HEK293T (cell line): ENCODE measurements around the gene DNMT3B.

ENCODE experiments used
- CTCF ChIA-PET: fragments of 350-600 bp; formaldehyde crosslinking; extraction: SDS; loops from one replicate; lab custom pipeline; 2021; ENCODE audit warnings: antibody characterized with exemption, inconsistent platforms; lab: Yijun Ruan, JAX
- POLR2A ChIA-PET: fragments of 350-600 bp; formaldehyde crosslinking; extraction: SDS; loops from one replicate; lab custom pipeline; 2020; ENCODE audit warnings: antibody characterized with exemption, inconsistent platforms; lab: Yijun Ruan, JAX
- DNase-seq: peaks from one replicate; pipeline ENCODE4 v3.0.0; 2012; ENCODE audit warnings: mixed read lengths; ENCODE audit errors: extremely low spot score
- ARNT ChIP-seq: fragments of 450-650 bp; IDR thresholded peaks from 2 replicates; pipeline ENCODE4 v1.6.1; 2017; ENCODE audit warnings: mild to moderate bottlenecking
- BHLHE40 ChIP-seq: fragments of 450-650 bp; IDR thresholded peaks from 2 replicates; pipeline ENCODE4 v1.6.1; 2016; ENCODE audit warnings: mild to moderate bottlenecking, moderate library complexity, borderline replicate concordance
- CTBP1 ChIP-seq: fragments of 450-650 bp; IDR thresholded peaks from 2 replicates; pipeline ENCODE4 v1.6.1; 2016; ENCODE audit warnings: borderline replicate concordance
- ELF4 ChIP-seq: fragments of 450-650 bp; IDR thresholded peaks from 2 replicates; pipeline ENCODE4 v1.6.1; 2017; ENCODE audit warnings: antibody characterized with exemption
- FOXA1 ChIP-seq: fragments of 450-650 bp; IDR thresholded peaks from 2 replicates; pipeline ENCODE4 v1.6.1; 2016; ENCODE audit warnings: mild to moderate bottlenecking
- FOXK2 ChIP-seq: fragments of 450-650 bp; IDR thresholded peaks from 2 replicates; pipeline ENCODE4 v1.6.1; 2016; ENCODE audit warnings: mild to moderate bottlenecking
- FOXM1 ChIP-seq: fragments of 450-650 bp; IDR thresholded peaks from 2 replicates; pipeline ENCODE4 v1.6.1; 2017; ENCODE audit warnings: mild to moderate bottlenecking, borderline replicate concordance
- HDGF ChIP-seq: fragments of 450-650 bp; IDR thresholded peaks from 2 replicates; pipeline ENCODE4 v1.6.1; 2017; ENCODE audit warnings: antibody characterized with exemption, borderline replicate concordance
- L3MBTL2 ChIP-seq: fragments of 450-650 bp; conservative IDR thresholded peaks from 2 replicates; pipeline ENCODE4 v1.6.1; 2016; ENCODE audit warnings: mild to moderate bottlenecking
- LEF1 ChIP-seq: fragments of 450-650 bp; IDR thresholded peaks from 2 replicates; pipeline ENCODE4 v1.6.1; 2017; ENCODE audit warnings: mild to moderate bottlenecking, borderline replicate concordance
- NFRKB ChIP-seq: fragments of 450-650 bp; IDR thresholded peaks from 2 replicates; pipeline ENCODE4 v1.6.1; 2016; ENCODE audit warnings: mild to moderate bottlenecking, moderate library complexity
- SP1 ChIP-seq: fragments of 450-650 bp; IDR thresholded peaks from 2 replicates; pipeline ENCODE4 v1.6.1; 2017
- SUZ12 ChIP-seq: fragments of 450-650 bp; IDR thresholded peaks from 2 replicates; pipeline ENCODE4 v1.6.1; 2016; ENCODE audit warnings: mild to moderate bottlenecking
- TARDBP ChIP-seq: fragments of 450-650 bp; IDR thresholded peaks from 2 replicates; pipeline ENCODE4 v1.6.1; 2016
- ZNF384 ChIP-seq: fragments of 450-650 bp; IDR thresholded peaks from 2 replicates; pipeline ENCODE4 v1.6.1; 2016
- TF ChIP-seq, protein P1 (sequence below): fragments of 450-650 bp; IDR thresholded peaks from 2 replicates; pipeline ENCODE4 v1.6.1; 2016

DNMT3B gene

DNA sequence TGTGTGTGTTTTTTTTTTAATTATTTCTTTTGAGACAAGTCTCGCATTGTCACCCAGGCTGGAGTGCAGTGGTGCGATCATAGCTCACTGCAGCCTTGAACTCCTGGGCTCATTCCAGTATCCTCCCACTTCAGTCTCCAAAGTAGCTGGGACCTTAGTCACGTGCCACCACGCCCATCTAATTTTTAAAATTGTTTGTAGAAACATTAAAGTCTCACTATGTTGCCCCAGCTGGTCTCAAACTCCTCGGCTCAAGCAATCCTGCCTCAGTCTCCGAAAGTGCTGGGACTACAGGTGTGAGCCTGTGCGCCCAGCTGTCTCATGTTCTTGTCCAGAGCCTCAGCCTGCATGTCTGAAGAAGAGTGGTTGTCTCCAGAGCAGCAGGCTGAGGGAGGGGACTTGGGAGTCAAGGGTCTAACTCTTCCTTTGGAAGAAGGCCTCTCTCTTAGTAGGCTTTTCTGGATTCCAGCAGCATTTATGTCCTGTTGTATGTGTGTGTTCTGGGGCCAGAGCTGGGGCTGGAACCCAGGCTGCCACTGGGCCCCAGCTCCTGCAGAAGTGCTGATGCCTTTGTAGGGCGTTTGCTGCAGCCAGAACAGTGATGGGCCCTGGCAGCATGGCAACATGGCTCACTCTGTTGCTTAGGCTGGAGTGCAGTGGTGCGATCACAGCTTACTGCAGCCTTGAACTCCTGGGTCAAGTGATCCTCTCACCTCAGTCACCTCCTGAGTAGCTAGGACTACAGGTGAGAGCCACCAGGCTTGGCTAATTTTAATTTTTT lies 5.4 kb downstream of the DNMT3B start:
- ChIA-PET POLR2A (no interaction called here), CTCF (interaction anchor here (0.6 to 1.4 kb wide), 3 partner anchors 10 to 288 kb away, joined by 4 to 8 read pairs (median 8); no protein-coding TSS in a partner anchor)
- TF ChIP-seq HDGF, result no peak
- TF ChIP-seq CTBP1, result no peak
- TF ChIP-seq, protein P1, sequence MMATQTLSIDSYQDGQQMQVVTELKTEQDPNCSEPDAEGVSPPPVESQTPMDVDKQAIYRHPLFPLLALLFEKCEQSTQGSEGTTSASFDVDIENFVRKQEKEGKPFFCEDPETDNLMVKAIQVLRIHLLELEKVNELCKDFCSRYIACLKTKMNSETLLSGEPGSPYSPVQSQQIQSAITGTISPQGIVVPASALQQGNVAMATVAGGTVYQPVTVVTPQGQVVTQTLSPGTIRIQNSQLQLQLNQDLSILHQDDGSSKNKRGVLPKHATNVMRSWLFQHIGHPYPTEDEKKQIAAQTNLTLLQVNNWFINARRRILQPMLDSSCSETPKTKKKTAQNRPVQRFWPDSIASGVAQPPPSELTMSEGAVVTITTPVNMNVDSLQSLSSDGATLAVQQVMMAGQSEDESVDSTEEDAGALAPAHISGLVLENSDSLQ, result no peak
- no peak for TF ChIP-seq FOXA1
- TF ChIP-seq TARDBP, result no peak
- no peak for TF ChIP-seq LEF1
- no peak for TF ChIP-seq ZNF384
- TF ChIP-seq ARNT, result no peak
- no peak for TF ChIP-seq NFRKB
- TF ChIP-seq SUZ12, result no peak
- no peak for DNase-seq

DNA sequence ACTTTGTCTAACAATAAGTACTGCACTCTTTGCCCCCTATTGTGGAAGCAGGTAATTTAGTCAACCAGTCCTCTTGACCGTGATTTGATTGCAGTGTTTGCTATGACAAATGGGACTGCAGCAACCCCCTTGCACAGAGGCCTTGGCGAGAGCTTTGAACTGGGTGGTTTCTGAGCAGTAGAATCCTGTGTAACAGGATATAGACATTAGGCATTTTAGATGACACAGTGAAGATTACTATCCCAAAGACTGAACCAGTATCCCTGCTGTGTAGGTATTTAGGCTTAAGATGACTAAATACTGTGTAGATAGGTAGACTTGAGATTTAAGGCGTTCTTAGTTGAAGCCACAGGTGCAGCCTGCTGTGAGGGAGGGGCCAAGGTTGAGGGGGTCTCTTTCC lies 9.9 kb downstream of the DNMT3B start:
- TF ChIP-seq FOXK2, result no peak
- no peak for TF ChIP-seq SP1
- TF ChIP-seq LEF1, result no peak
- no peak for TF ChIP-seq CTBP1
- no peak for TF ChIP-seq ARNT
- no peak for TF ChIP-seq BHLHE40
- TF ChIP-seq, protein P1, result no peak
- TF ChIP-seq ZNF384, result no peak
- no peak for TF ChIP-seq L3MBTL2
- no peak for TF ChIP-seq NFRKB
- TF ChIP-seq SUZ12, result no peak
- no peak for TF ChIP-seq ELF4
- TF ChIP-seq TARDBP, result no peak
- TF ChIP-seq FOXA1, result no peak
- DNase-seq, result no peak
- ChIA-PET POLR2A (no interaction called here), CTCF (no interaction called here)

DNA sequence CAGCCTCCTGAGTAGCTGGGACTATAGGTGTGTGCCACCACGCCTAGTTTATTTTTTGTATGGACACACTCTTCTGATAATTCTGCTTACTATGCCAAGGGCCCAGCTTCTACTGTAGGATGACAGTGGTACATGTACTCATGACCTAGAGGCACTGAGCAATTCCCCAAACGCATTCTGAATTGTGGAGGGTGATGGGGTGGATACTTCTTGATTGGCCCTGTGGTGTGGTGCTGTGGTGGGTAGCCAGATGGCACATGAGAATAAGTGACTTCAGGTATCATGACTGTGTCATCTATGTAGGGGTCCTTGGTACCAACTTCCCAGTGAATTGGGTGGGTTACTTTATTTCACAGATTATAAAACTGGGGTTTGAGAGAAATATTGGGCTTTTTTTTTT lies 11.0 kb downstream of the DNMT3B start:
- ChIA-PET CTCF (interaction anchor here (0.6 kb wide), 1 partner anchor 10 kb away, joined by 3 read pairs; no protein-coding TSS in a partner anchor), POLR2A (interaction anchor here (0.9 kb wide), 1 partner anchor 11 kb away, joined by 3 read pairs; the partner anchor contains the start of gene DNMT3B)
- no peak for TF ChIP-seq SP1
- TF ChIP-seq FOXM1, result no peak
- TF ChIP-seq BHLHE40, result no peak
- TF ChIP-seq, protein P1, result no peak
- TF ChIP-seq CTBP1, result no peak
- no peak for TF ChIP-seq NFRKB
- no peak for TF ChIP-seq FOXK2
- TF ChIP-seq FOXA1, result no peak
- TF ChIP-seq LEF1, result no peak
- no peak for TF ChIP-seq TARDBP
- TF ChIP-seq ARNT, result no peak
- no peak for TF ChIP-seq L3MBTL2
- DNase-seq, result no peak

DNA sequence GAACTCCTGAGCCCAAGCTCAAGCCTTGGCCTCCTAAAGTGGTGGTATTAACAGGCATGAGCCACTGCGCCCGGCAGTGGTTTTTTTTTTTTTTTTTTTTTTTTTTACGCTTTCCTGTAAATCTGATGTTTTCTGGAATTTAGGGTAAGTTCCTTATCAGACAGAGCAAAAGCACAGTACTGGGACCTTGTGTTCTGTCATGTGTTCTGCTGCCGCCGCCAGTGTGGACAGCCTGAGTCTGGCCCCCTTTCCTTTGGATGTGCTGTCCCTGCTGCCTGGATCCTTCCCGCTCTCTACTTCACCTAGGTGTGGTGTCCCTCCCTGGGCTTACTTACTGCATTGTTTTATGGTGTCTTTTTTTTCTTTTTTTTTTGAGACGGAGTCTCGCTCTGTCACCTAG lies 11.7 kb downstream of the DNMT3B start:
- no peak for TF ChIP-seq L3MBTL2
- no peak for TF ChIP-seq SP1
- no peak for TF ChIP-seq FOXM1
- no peak for TF ChIP-seq BHLHE40
- no peak for TF ChIP-seq TARDBP
- TF ChIP-seq ZNF384, result no peak
- no peak for TF ChIP-seq ARNT
- no peak for TF ChIP-seq HDGF
- TF ChIP-seq SUZ12, result no peak
- no peak for TF ChIP-seq CTBP1
- TF ChIP-seq NFRKB, result no peak
- TF ChIP-seq ELF4, result no peak
- no peak for TF ChIP-seq LEF1
- TF ChIP-seq, protein P1, result no peak
- CTCF ChIA-PET, result no interaction called here
- no peak for DNase-seq
- POLR2A ChIA-PET, result no interaction called here

DNA sequence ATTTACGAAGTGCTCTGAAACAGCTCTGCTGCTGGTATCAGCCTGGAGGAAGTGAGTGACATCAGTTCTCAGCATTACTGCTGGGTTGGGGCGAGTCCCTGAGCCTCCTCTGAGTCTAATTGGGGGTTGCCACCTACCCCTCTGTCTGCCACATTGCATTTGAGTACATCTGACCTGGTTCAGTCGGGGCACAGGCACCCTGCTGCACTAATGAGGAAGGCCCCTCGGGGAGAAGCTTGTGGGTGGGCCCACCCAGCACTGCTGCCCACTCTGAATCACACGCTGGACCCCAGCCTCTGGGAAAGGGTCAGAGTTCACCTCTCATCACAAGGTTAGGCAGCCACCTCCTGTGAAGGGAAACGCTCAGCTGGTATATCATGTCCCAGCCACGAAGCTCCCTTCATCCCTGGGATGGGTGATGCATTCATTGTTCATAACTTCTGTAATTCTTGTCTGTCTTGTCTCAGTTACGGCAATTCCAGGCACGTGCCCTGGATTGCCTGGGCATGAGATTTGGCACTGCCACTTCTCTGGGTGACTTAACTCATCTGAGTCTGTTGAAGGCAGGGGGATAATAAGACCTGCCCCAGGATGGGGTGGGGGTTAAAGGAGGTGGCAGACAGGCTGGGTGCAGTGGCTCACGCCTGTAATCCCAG lies 13.3 kb downstream of the DNMT3B start:
- ChIA-PET POLR2A (no interaction called here), CTCF (interaction anchor here (1.2 to 1.7 kb wide), 3 partner anchors 14 to 126 kb away, joined by 3 to 4 read pairs (median 3); no protein-coding TSS in a partner anchor)
- no peak for DNase-seq
- no peak for TF ChIP-seq ARNT
- TF ChIP-seq ELF4, result no peak
- TF ChIP-seq CTBP1, result no peak
- no peak for TF ChIP-seq BHLHE40
- no peak for TF ChIP-seq SP1
- TF ChIP-seq FOXM1, result no peak
